A673 (cell line): ENCODE measurements around the gene ESR1. TPM values are rescaled to one million over a fixed set of nuclear protein-coding genes. Genes with fewer than 3 reads are reported as not detected.
"Not testable (repeated sequence)": the region's sequence is repeated elsewhere in the genome, so short reads cannot be mapped to it uniquely, and the experiment has no call there.

ENCODE experiments used
- BruUV-seq: library from RNA; stranded (reverse); fragments of 400-500 nt; replicated peaks from 2 replicates; lab custom pipeline; 2021; lab: Mats Ljungman, UMichigan
- CTCF ChIA-PET: fragments of 300-600 bp; sonication (Branson Sonifier 250); formaldehyde crosslinking; loops from one replicate; lab custom pipeline; 2022; ENCODE audit warnings: antibody characterized with exemption; lab: Charles Lee
- POLR2A ChIA-PET: fragments of 300-600 bp; sonication (Branson Sonifier 250); formaldehyde crosslinking; loops from one replicate; lab custom pipeline; 2022; ENCODE audit warnings: antibody characterized with exemption; ENCODE audit not compliant: low non-redundant PET; lab: Charles Lee
- DNase-seq: peaks from one replicate; pipeline ENCODE4 v3.0.0-alpha.2; 2015; ENCODE audit warnings: low spot score
- H3K27ac ChIP-seq: fragments of 200-600 bp; sonication (generic); 2 replicates; pipeline ENCODE4 v1.5.1; 2016; ENCODE audit warnings: mixed run types, low read depth, mild to moderate bottlenecking, mixed read lengths, antibody characterized with exemption, low read length; ENCODE audit not compliant: poor library complexity, severe bottlenecking
- H3K27me3 ChIP-seq: fragments of 200-600 bp; sonication (generic); replicated peaks from 2 replicates; pipeline ENCODE4 v1.6.1; 2017; ENCODE audit warnings: mixed run types, low read depth, mild to moderate bottlenecking, mixed read lengths, antibody characterized with exemption, low read length; ENCODE audit not compliant: insufficient read depth, poor library complexity
- H3K36me3 ChIP-seq: fragments of 200-600 bp; sonication (generic); 2 replicates; pipeline ENCODE4 v1.6.1; 2016; ENCODE audit warnings: mixed run types, mild to moderate bottlenecking, mixed read lengths, antibody characterized with exemption, low read length; ENCODE audit not compliant: insufficient read depth, poor library complexity, severe bottlenecking
- H3K4me1 ChIP-seq: fragments of 200-600 bp; sonication (generic); 2 replicates; pipeline ENCODE4 v1.6.1; 2017; ENCODE audit warnings: mixed run types, mild to moderate bottlenecking, mixed read lengths, antibody characterized with exemption, low read length; ENCODE audit not compliant: insufficient read depth, poor library complexity, severe bottlenecking
- H3K4me3 ChIP-seq: fragments of 200-600 bp; sonication (generic); 2 replicates; pipeline ENCODE4 v1.5.1; 2016; ENCODE audit warnings: low read depth, mixed run types, mild to moderate bottlenecking, mixed read lengths, low read length; ENCODE audit not compliant: poor library complexity, severe bottlenecking
- H3K9me3 ChIP-seq: fragments of 200-600 bp; sonication (generic); 2 replicates; pipeline ENCODE4 v1.6.1; 2016; ENCODE audit warnings: mixed run types, low read depth, mild to moderate bottlenecking, mixed read lengths, antibody characterized with exemption, low read length; ENCODE audit not compliant: poor library complexity, severe bottlenecking
- EZH2 ChIP-seq: fragments of 200-600 bp; sonication (generic); IDR thresholded peaks from 2 replicates; pipeline ENCODE4 v1.6.1; 2017; ENCODE audit warnings: borderline replicate concordance, low read depth, mild to moderate bottlenecking, mixed read lengths, antibody characterized with exemption, low read length; ENCODE audit not compliant: poor library complexity, severe bottlenecking
- intact Hi-C: fragments of 100-400 bp; cut with micrococcal nuclease; formaldehyde crosslinking; loops from one replicate; pipeline ENCODE4 v1.10.0; 2022; ENCODE audit not compliant: unreplicated experiment
- total RNA-seq: library from RNA; stranded (reverse); gene quantifications from 2 replicates; pipeline ENCODE4 v1.2.3, GENCODE V29; 2021
- TF ChIP-seq, protein P1 (sequence below): fragments of 300-800, 200-600 bp; sonication (generic); conservative IDR thresholded peaks from 2 replicates; pipeline ENCODE4 v1.5.1; 2017; ENCODE audit warnings: low read depth, mild to moderate bottlenecking, antibody characterized with exemption, low read length, moderate library complexity, mixed read lengths

The ESR1 gene
- total RNA-seq, 1 experiment from 2014 or later: not detected

DNA sequence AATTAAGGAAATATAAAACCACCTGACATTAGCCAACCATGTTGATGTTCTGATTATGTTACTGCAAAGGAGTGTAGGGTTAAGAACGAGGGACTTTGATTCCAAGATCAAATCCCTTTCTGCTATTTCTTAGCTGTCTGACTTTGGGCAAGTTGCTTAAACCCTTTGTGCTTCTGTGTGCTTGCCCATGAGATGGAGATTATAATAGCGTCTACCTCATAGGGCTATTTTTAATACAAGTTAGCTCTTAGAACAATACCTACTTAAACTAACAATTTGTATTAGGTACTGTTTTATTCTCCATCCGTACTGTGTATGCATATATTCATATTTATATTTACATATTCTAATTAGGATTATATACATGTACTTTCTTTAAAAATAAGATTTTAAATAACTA is 263.8 kb downstream of the ESR1 start:
- Histone ChIP-seq H3K27ac (no peak overlapping the region), H3K4me3 (no peak overlapping the region), H3K9me3 (peaks cover 6% of the 10 kb centered on the region), H3K27me3 (no peaks in the 10 kb centered on the region), H3K4me1 (no peaks in the 10 kb centered on the region), H3K36me3 (no peaks in the 10 kb centered on the region)
- BruUV-seq: no TSS peak
- POLR2A ChIA-PET: no interaction called here
- TF ChIP-seq, protein P1, sequence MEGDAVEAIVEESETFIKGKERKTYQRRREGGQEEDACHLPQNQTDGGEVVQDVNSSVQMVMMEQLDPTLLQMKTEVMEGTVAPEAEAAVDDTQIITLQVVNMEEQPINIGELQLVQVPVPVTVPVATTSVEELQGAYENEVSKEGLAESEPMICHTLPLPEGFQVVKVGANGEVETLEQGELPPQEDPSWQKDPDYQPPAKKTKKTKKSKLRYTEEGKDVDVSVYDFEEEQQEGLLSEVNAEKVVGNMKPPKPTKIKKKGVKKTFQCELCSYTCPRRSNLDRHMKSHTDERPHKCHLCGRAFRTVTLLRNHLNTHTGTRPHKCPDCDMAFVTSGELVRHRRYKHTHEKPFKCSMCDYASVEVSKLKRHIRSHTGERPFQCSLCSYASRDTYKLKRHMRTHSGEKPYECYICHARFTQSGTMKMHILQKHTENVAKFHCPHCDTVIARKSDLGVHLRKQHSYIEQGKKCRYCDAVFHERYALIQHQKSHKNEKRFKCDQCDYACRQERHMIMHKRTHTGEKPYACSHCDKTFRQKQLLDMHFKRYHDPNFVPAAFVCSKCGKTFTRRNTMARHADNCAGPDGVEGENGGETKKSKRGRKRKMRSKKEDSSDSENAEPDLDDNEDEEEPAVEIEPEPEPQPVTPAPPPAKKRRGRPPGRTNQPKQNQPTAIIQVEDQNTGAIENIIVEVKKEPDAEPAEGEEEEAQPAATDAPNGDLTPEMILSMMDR: no peak
- TF ChIP-seq EZH2: no peak
- intact Hi-C loops: no loop called here
- DNase-seq: no peak
- CTCF ChIA-PET: no interaction called here

DNA sequence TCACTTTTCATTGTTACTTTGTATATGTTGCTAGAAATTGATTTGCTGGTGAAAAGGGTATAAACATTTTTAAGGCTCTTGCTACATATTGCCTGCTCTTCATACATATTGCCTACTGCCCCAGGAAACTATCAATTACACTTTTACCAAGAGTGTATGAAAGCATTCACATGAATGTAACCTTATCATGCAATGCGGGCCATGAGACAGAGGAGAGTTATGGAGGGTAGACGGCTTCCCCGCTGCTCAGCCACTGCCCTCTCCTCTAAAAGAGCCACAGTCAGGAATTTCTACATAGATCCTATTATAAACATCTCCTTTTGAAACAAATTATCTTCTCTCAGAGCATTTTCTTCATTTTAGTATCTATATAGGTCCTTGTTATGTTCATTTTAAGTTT is 264.4 kb downstream of the ESR1 start:
- TF ChIP-seq, protein P1: no peak
- TF ChIP-seq EZH2: no peak
- no peaks in the 10 kb centered on the region for H3K27me3 ChIP-seq
- intact Hi-C loops: no loop called here
- CTCF ChIA-PET: no interaction called here
- no peak for DNase-seq
- no peaks in the 10 kb centered on the region for H3K4me1 ChIP-seq
- H3K9me3 ChIP-seq: peaks cover 6% of the 10 kb centered on the region
- POLR2A ChIA-PET: no interaction called here
- H3K4me3 ChIP-seq: no peak overlapping the region
- no peaks in the 10 kb centered on the region for H3K36me3 ChIP-seq
- no TSS peak for BruUV-seq
- no peak overlapping the region for H3K27ac ChIP-seq

DNA sequence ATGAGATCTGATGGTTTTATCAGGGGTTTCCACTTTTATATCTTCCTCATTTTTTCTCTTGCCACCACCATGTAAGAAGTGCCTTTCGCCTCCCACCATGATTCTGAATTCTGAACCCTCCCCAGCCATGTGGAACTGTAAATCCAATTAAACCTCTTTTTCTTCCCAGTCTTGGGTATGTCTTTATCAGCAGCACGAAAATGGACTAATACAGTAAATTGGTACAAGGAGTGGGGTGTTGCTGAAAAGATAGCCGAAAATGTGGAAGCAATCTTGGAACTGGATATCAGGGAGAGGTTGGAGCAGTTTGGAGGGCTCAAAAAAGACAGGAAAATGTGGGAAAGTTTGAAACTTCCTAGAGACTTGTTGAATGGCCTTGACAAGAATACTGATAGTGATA is 268.8 kb downstream of the ESR1 start:
- H3K36me3 ChIP-seq, H3K4me1 ChIP-seq, POLR2A ChIA-PET, H3K4me3 ChIP-seq, H3K9me3 ChIP-seq, intact Hi-C loops, H3K27ac ChIP-seq, H3K27me3 ChIP-seq, DNase-seq, CTCF ChIA-PET, BruUV-seq: not testable (repeated sequence)

DNA sequence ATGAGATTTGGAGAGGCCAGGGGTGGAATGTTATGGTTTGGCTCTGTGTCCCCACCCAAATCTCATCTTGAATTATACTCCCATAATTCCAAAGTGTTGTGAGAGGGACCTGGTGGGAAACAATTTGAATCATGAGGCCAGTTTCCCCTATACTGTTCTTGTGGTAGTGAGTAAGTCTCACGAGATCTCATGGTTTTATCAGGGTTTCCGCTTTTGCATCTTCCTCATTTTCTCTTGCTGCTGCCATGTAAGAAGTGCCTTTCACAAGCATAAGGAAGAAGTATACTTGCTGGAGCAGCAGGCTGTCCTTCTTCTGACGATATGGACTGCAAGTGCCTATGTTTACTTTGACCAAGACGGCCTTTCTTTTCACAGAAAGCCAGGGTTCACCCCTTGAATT is 270.5 kb downstream of the ESR1 start:
- no TSS peak for BruUV-seq
- Histone ChIP-seq H3K36me3 (no peaks in the 10 kb centered on the region), H3K27me3 (no peaks in the 10 kb centered on the region), H3K27ac (no peak overlapping the region), H3K4me3 (no peak overlapping the region), H3K9me3 (peaks cover 6% of the 10 kb centered on the region), H3K4me1 (no peaks in the 10 kb centered on the region)
- TF ChIP-seq, protein P1: no peak
- no peak for TF ChIP-seq EZH2
- intact Hi-C loops: no loop called here
- DNase-seq: no peak
- ChIA-PET CTCF (no interaction called here), POLR2A (no interaction called here)
